ENCODE results near the gene RNH1. TPM values are rescaled to one million over a fixed set of nuclear protein-coding genes. Genes with fewer than 3 reads are reported as not detected.

RNH1 gene
- polyA plus RNA-seq, 1 experiment, result 260 TPM

DNA sequence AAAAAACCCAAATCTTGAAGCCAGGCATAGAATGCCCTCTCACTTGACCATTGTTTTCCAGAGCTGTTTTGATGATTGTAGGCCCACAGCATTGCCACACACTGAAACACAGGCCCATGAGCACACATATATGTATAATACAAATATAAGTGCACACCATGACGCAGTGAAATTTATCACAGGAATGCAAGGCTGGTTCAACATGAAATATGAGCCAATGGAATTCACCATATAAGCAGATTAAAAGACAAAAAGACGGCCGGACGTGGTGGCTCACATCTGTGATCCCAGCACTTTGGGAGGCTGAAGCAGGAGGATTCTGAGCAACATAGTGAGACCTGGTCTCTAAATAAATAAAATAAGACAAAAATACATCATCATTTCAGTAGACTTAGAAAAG lies 9.4 kb upstream of the RNH1 start:
- no peak for DNase-seq (ENCODE audit: low read depth)
- CTCF ChIA-PET, result no interaction called here
- POLR2A ChIA-PET, result no interaction called here

GRCh38 chr11:515131-515530 lies 8.1 kb upstream of the RNH1 start:
- ChIA-PET CTCF (no interaction called here), POLR2A (no interaction called here)
- Histone ChIP-seq H3K4me3 (ENCODE audit: low read depth, low read length) (no peak overlapping the region), H3K36me3 (ENCODE audit: control insufficient read depth, insufficient read depth, low read length) (peaks cover 4% of the 10 kb centered on the region), H3K27me3 (ENCODE audit: control insufficient read depth, insufficient read depth, low read length) (no peaks in the 10 kb centered on the region)
- no peak for TF ChIP-seq CTCF (IDR thresholded peaks at IDR 0.05; ENCODE audit: insufficient read depth, low read depth, low read length)
- DNase-seq (ENCODE audit: low read depth), result no peak

More for the DNA sequence above, 9.4 kb upstream of the RNH1 start:
- no peak overlapping the region for H3K4me3 ChIP-seq (ENCODE audit: low read depth, low read length)
- no peaks in the 10 kb centered on the region for H3K27me3 ChIP-seq (ENCODE audit: control insufficient read depth, insufficient read depth, low read length)
- no peak for TF ChIP-seq CTCF (IDR thresholded peaks at IDR 0.05; ENCODE audit: insufficient read depth, low read depth, low read length)
- peaks cover 4% of the 10 kb centered on the region for H3K36me3 ChIP-seq (ENCODE audit: control insufficient read depth, insufficient read depth, low read length)

DNA sequence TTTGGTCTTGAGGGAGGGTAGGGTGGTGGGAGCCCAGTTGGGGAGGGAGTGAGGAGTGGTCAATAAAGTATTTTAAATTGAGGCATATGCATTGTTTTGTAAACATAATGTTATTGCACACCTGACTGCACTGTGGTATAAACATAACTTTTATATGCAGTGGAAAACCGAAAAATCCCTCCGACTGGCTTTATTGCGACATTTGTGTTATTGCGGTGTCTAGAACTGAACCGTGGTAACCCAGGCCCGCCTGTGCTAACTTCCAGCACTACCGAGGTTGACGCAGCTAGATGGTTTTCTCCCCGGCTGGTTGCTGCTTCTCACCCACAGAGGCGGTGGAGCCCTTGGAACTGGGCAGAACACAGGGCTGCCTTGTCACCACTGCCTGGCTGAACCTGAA lies 7.6 kb upstream of the RNH1 start:
- DNase-seq (ENCODE audit: low read depth), result no peak
- POLR2A ChIA-PET, result no interaction called here
- H3K36me3 ChIP-seq (ENCODE audit: control insufficient read depth, insufficient read depth, low read length), result peaks cover 5% of the 10 kb centered on the region
- no peak for TF ChIP-seq CTCF (IDR thresholded peaks at IDR 0.05; ENCODE audit: insufficient read depth, low read depth, low read length)
- no peaks in the 10 kb centered on the region for H3K27me3 ChIP-seq (ENCODE audit: control insufficient read depth, insufficient read depth, low read length)
- CTCF ChIA-PET, result no interaction called here
- no peak overlapping the region for H3K4me3 ChIP-seq (ENCODE audit: low read depth, low read length)

- no peak for TF ChIP-seq CTCF (IDR thresholded peaks at IDR 0.05; ENCODE audit: insufficient read depth, low read depth, low read length)
- no peak for DNase-seq (ENCODE audit: low read depth)
- Histone ChIP-seq H3K4me3 (ENCODE audit: low read depth, low read length) (no peak overlapping the region), H3K27me3 (ENCODE audit: control insufficient read depth, insufficient read depth, low read length) (no peaks in the 10 kb centered on the region), H3K36me3 (ENCODE audit: control insufficient read depth, insufficient read depth, low read length) (peaks cover 5% of the 10 kb centered on the region)
- ChIA-PET POLR2A (no interaction called here), CTCF (no interaction called here)
Measured at GRCh38 chr11:512761-513595, 5.9 kb upstream of the RNH1 start.

DNA sequence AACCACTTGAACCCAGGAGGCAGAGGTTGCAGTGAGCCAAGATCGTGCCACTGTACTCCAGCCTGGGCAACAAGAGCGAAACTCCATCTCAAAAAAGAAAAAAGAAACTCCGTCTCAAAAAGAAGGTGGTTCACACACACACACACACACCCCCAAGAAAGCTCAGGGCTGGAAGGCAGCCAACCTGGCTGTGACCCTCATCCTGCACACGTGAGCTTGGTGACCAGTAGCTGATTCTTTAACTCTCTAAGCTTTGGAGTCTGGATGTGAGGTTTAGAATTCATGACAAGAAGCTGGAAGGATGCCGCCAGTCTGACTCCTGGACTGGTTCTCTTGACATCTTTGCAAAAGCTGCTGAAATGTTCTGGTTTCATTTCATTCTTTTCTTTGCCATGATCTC lies 1.9 kb upstream of the RNH1 start:
- Histone ChIP-seq H3K36me3 (ENCODE audit: control insufficient read depth, insufficient read depth, low read length) (peaks cover 4% of the 10 kb centered on the region), H3K4me3 (ENCODE audit: low read depth, low read length) (no peak overlapping the region), H3K27me3 (ENCODE audit: control insufficient read depth, insufficient read depth, low read length) (no peaks in the 10 kb centered on the region)
- ChIA-PET POLR2A (interaction anchor here (0.6 kb wide), 1 partner anchor 241 kb away, joined by 17 read pairs; no protein-coding TSS in a partner anchor), CTCF (interaction anchor here (0.9 to 3.8 kb wide), 3 partner anchors 9 to 61 kb away, joined by 3 to 11 read pairs (median 6); no protein-coding TSS in a partner anchor)
- TF ChIP-seq CTCF (IDR thresholded peaks at IDR 0.05; ENCODE audit: insufficient read depth, low read depth, low read length), result no peak
- no peak for DNase-seq (ENCODE audit: low read depth)

Data from BJ (cell line).